Dedifferentiated amniotic fluid mesenchymal stem cell (primary cell): ENCODE measurements around the gene ADCY1.
"Not testable (repeated sequence)": the region's sequence is repeated elsewhere in the genome, so short reads cannot be mapped to it uniquely, and the experiment has no call there.

ENCODE experiments used
- DNase-seq: peaks from one replicate; pipeline ENCODE4 v3.0.0-alpha.2; 2016; ENCODE audit errors: extremely low spot score

ADCY1 gene

GRCh38 chr7:45759464-45759863 is 185.3 kb downstream of the ADCY1 start:
- DNase-seq = not testable (repeated sequence)

DNA sequence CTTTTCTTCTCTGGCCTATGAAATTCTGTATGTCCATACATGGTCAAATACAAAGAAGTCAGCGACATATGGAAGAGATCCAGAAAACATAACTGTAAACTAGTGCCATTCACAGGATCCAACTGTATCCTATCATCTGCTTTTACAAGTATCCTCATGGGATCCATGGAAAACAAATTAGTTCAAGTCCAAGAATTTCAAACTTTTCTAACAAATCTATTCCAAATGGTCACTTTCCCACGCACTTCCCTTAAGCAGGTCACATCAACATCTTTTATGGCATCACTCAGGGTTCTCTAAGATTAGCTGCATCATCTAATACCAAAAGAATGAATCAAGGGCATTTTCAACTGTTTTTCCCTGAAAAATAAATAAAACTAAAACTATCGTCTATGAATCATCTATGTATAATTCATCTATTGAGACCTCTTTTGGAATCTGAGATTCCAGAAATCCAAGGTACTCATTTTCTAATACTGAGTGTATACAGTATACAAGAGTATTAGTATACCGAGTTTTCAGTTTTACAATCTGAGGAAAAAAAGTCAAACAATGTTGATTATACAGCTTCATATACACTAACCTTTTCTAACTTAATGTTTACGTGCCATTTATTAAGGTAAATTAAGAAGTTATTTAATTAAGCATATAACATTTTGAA is 187.5 kb downstream of the ADCY1 start:
- peak; percentile 85 for DNase-seq

- not testable (repeated sequence) for DNase-seq
Observed at GRCh38 chr7:45762225-45762994, 188.2 kb downstream of the ADCY1 start.

GRCh38 chr7:45768516-45769394 is 194.6 kb downstream of the ADCY1 start:
- peak; percentile 96 for DNase-seq

DNA sequence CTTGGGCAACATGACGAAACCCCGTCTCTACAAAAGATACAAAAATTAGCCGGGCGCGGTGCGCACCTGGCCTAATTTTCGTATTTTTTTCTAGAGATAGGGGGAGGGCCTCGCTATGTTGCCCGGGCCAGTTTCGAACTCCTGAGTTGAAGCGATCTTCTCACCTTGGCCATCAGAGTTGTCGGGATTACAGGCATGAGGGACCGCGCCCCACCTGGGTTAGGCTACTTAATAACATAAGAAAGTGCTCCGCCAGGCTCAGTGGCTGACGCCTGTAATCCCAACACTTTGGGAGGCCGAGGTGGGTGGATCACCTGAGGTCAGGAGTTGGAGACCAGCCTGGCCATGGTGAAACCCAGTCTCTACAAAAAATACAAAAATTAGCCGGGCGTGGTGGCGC is 195.5 kb downstream of the ADCY1 start:
- DNase-seq = not testable (repeated sequence)
